ENCODE measurements around the gene MLST8. TPM values are rescaled to one million over a fixed set of nuclear protein-coding genes. Genes with fewer than 3 reads are reported as not detected.

The MLST8 gene
- total and polyA plus RNA-seq, 4 donors: 10.6 to 80.9 (median 52.9) TPM

- 12% methylated on average over 16 of the region's 16 CpGs for WGBS (ENCODE audit: insufficient coverage)
- Histone ChIP-seq H3K36me3 (ENCODE audit: control insufficient read depth, insufficient read depth, low read length) (peaks cover 49% of the 10 kb centered on the region), H3K4me1 (ENCODE audit: control insufficient read depth, insufficient read depth, low read length) (peaks cover 37% of the 10 kb centered on the region), H3K27me3 (ENCODE audit: control insufficient read depth, insufficient read depth, low read length) (no peaks in the 10 kb centered on the region), H3K27ac (ENCODE audit: low read depth, low read length) (peak overlapping the region; percentile 57), H3K4me3 (ENCODE audit: low read depth, low read length) (peak overlapping the region; percentile 90), H3K9me3 (ENCODE audit: control insufficient read depth, insufficient read depth, low read length) (no peaks in the 10 kb centered on the region)
- DNase-seq (ENCODE audit: low read depth in 4 of 6, low spot score in 6 of 6): no peak
Measured at GRCh38 chr16:2205967-2206313, 686 bp downstream of the MLST8 start.

GRCh38 chr16:2206420-2206779 lies 1.1 kb downstream of the MLST8 start:
- no peak for DNase-seq (ENCODE audit: low read depth in 4 of 6, low spot score in 6 of 6)
- WGBS (ENCODE audit: insufficient coverage): 90% methylated on average over 13 of the region's 18 CpGs
- peaks cover 54% of the 10 kb centered on the region for H3K36me3 ChIP-seq (ENCODE audit: control insufficient read depth, insufficient read depth, low read length)
- H3K4me3 ChIP-seq (ENCODE audit: low read depth, low read length): peak overlapping the region; percentile 90
- H3K27me3 ChIP-seq (ENCODE audit: control insufficient read depth, insufficient read depth, low read length): no peaks in the 10 kb centered on the region
- peaks cover 37% of the 10 kb centered on the region for H3K4me1 ChIP-seq (ENCODE audit: control insufficient read depth, insufficient read depth, low read length)
- H3K27ac ChIP-seq (ENCODE audit: low read depth, low read length): no peak overlapping the region
- H3K9me3 ChIP-seq (ENCODE audit: control insufficient read depth, insufficient read depth, low read length): no peaks in the 10 kb centered on the region

- Histone ChIP-seq H3K36me3 (ENCODE audit: control insufficient read depth, insufficient read depth, low read length) (peaks cover 59% of the 10 kb centered on the region), H3K4me3 (ENCODE audit: low read depth, low read length) (no peak overlapping the region), H3K4me1 (ENCODE audit: control insufficient read depth, insufficient read depth, low read length) (peaks cover 39% of the 10 kb centered on the region), H3K9me3 (ENCODE audit: control insufficient read depth, insufficient read depth, low read length) (no peaks in the 10 kb centered on the region), H3K27me3 (ENCODE audit: control insufficient read depth, insufficient read depth, low read length) (no peaks in the 10 kb centered on the region), H3K27ac (ENCODE audit: low read depth, low read length) (no peak overlapping the region)
- no peak for DNase-seq (ENCODE audit: low read depth in 4 of 6, low spot score in 6 of 6)
- 89% methylated on average over 20 of the region's 23 CpGs for WGBS (ENCODE audit: insufficient coverage)
Measured at GRCh38 chr16:2206780-2207433, 1.7 kb downstream of the MLST8 start.

- H3K27ac ChIP-seq (ENCODE audit: low read depth, low read length): no peak overlapping the region
- H3K27me3 ChIP-seq (ENCODE audit: control insufficient read depth, insufficient read depth, low read length): no peaks in the 10 kb centered on the region
- H3K36me3 ChIP-seq (ENCODE audit: control insufficient read depth, insufficient read depth, low read length): peaks cover 68% of the 10 kb centered on the region
- DNase-seq (ENCODE audit: low read depth in 4 of 6, low spot score in 6 of 6): no peak
- no peak overlapping the region for H3K4me3 ChIP-seq (ENCODE audit: low read depth, low read length)
- 96% methylated on average over 9 of the region's 9 CpGs for WGBS (ENCODE audit: insufficient coverage)
- no peaks in the 10 kb centered on the region for H3K9me3 ChIP-seq (ENCODE audit: control insufficient read depth, insufficient read depth, low read length)
- peaks cover 48% of the 10 kb centered on the region for H3K4me1 ChIP-seq (ENCODE audit: control insufficient read depth, insufficient read depth, low read length)
Measured at GRCh38 chr16:2207872-2208271, 2.6 kb downstream of the MLST8 start.

- no peak for DNase-seq (ENCODE audit: low read depth in 4 of 6, low spot score in 6 of 6)
- no peaks in the 10 kb centered on the region for H3K9me3 ChIP-seq (ENCODE audit: control insufficient read depth, insufficient read depth, low read length)
- 76% methylated on average over 22 of the region's 23 CpGs for WGBS (ENCODE audit: insufficient coverage)
Measured at GRCh38 chr16:2208308-2208707, 3.1 kb downstream of the MLST8 start.

GRCh38 chr16:2208772-2209171 lies 3.5 kb downstream of the MLST8 start:
- Histone ChIP-seq H3K9me3 (ENCODE audit: control insufficient read depth, insufficient read depth, low read length) (no peaks in the 10 kb centered on the region), H3K36me3 (ENCODE audit: control insufficient read depth, insufficient read depth, low read length) (peaks cover 73% of the 10 kb centered on the region), H3K4me3 (ENCODE audit: low read depth, low read length) (no peak overlapping the region), H3K27ac (ENCODE audit: low read depth, low read length) (no peak overlapping the region), H3K27me3 (ENCODE audit: control insufficient read depth, insufficient read depth, low read length) (no peaks in the 10 kb centered on the region), H3K4me1 (ENCODE audit: control insufficient read depth, insufficient read depth, low read length) (peaks cover 57% of the 10 kb centered on the region)
- WGBS (ENCODE audit: insufficient coverage): 93% methylated on average over 9 of the region's 9 CpGs
- no peak for DNase-seq (ENCODE audit: low read depth in 4 of 6, low spot score in 6 of 6)

More at GRCh38 chr16:2208308-2208707, 3.1 kb downstream of the MLST8 start:
- no peak overlapping the region for H3K4me3 ChIP-seq (ENCODE audit: low read depth, low read length)
- H3K4me1 ChIP-seq (ENCODE audit: control insufficient read depth, insufficient read depth, low read length): peaks cover 53% of the 10 kb centered on the region
- H3K27ac ChIP-seq (ENCODE audit: low read depth, low read length): no peak overlapping the region
- H3K27me3 ChIP-seq (ENCODE audit: control insufficient read depth, insufficient read depth, low read length): no peaks in the 10 kb centered on the region
- H3K36me3 ChIP-seq (ENCODE audit: control insufficient read depth, insufficient read depth, low read length): peaks cover 73% of the 10 kb centered on the region

GRCh38 chr16:2209258-2210008 lies 4.2 kb downstream of the MLST8 start:
- Histone ChIP-seq H3K27me3 (ENCODE audit: control insufficient read depth, insufficient read depth, low read length) (no peaks in the 10 kb centered on the region), H3K9me3 (ENCODE audit: control insufficient read depth, insufficient read depth, low read length) (no peaks in the 10 kb centered on the region), H3K4me1 (ENCODE audit: control insufficient read depth, insufficient read depth, low read length) (peaks cover 58% of the 10 kb centered on the region), H3K36me3 (ENCODE audit: control insufficient read depth, insufficient read depth, low read length) (peaks cover 73% of the 10 kb centered on the region), H3K4me3 (ENCODE audit: low read depth, low read length) (no peak overlapping the region), H3K27ac (ENCODE audit: low read depth, low read length) (no peak overlapping the region)
- no peak for DNase-seq (ENCODE audit: low read depth in 4 of 6, low spot score in 6 of 6)
- 73% methylated on average over 25 of the region's 29 CpGs for WGBS (ENCODE audit: insufficient coverage)

GRCh38 chr16:2210009-2210332 lies 4.7 kb downstream of the MLST8 start:
- Histone ChIP-seq H3K4me3 (ENCODE audit: low read depth, low read length) (no peak overlapping the region), H3K27ac (ENCODE audit: low read depth, low read length) (no peak overlapping the region), H3K36me3 (ENCODE audit: control insufficient read depth, insufficient read depth, low read length) (peaks cover 73% of the 10 kb centered on the region), H3K27me3 (ENCODE audit: control insufficient read depth, insufficient read depth, low read length) (no peaks in the 10 kb centered on the region), H3K9me3 (ENCODE audit: control insufficient read depth, insufficient read depth, low read length) (no peaks in the 10 kb centered on the region), H3K4me1 (ENCODE audit: control insufficient read depth, insufficient read depth, low read length) (peaks cover 52% of the 10 kb centered on the region)
- 89% methylated on average over 17 of the region's 17 CpGs for WGBS (ENCODE audit: insufficient coverage)
- no peak for DNase-seq (ENCODE audit: low read depth in 4 of 6, low spot score in 6 of 6)

GRCh38 chr16:2210386-2211365 lies 5.4 kb downstream of the MLST8 start, which contains the start of gene BRICD5:
Gene BRICD5 (minus strand): TSS chr16:2210863. CDS start chr16:2210833, 30 bp downstream.
- Histone ChIP-seq H3K9me3 (ENCODE audit: control insufficient read depth, insufficient read depth, low read length) (no peaks in the 10 kb centered on the region), H3K27ac (ENCODE audit: low read depth, low read length) (no peak within 1 kb of the TSS)

More at GRCh38 chr16:2210386-2211365, 5.4 kb downstream of the MLST8 start, which contains the start of gene BRICD5:
- Histone ChIP-seq H3K4me1 (ENCODE audit: control insufficient read depth, insufficient read depth, low read length) (peaks cover 56% of the 10 kb centered on the region), H3K36me3 (ENCODE audit: control insufficient read depth, insufficient read depth, low read length) (peaks cover 73% of the 10 kb centered on the region), H3K4me3 (ENCODE audit: low read depth, low read length) (no peak within 1 kb of the TSS), H3K27me3 (ENCODE audit: control insufficient read depth, insufficient read depth, low read length) (no peaks in the 10 kb centered on the region)
- no peak for DNase-seq (ENCODE audit: low read depth in 4 of 6, low spot score in 6 of 6)
- WGBS (ENCODE audit: insufficient coverage): 68% methylated on average over 22 of the region's 24 CpGs

Data from spinal cord (tissue), 10 donors.